ENCODE measurements around the gene COL8A2.

- TF ChIP-seq, protein P1, sequence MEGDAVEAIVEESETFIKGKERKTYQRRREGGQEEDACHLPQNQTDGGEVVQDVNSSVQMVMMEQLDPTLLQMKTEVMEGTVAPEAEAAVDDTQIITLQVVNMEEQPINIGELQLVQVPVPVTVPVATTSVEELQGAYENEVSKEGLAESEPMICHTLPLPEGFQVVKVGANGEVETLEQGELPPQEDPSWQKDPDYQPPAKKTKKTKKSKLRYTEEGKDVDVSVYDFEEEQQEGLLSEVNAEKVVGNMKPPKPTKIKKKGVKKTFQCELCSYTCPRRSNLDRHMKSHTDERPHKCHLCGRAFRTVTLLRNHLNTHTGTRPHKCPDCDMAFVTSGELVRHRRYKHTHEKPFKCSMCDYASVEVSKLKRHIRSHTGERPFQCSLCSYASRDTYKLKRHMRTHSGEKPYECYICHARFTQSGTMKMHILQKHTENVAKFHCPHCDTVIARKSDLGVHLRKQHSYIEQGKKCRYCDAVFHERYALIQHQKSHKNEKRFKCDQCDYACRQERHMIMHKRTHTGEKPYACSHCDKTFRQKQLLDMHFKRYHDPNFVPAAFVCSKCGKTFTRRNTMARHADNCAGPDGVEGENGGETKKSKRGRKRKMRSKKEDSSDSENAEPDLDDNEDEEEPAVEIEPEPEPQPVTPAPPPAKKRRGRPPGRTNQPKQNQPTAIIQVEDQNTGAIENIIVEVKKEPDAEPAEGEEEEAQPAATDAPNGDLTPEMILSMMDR (IDR thresholded peaks at IDR 0.05; ENCODE audit: insufficient read depth, low read length, poor library complexity, severe bottlenecking) = no peak
- no peak for TF ChIP-seq EZH2phosphoT487 (conservative IDR thresholded peaks at IDR 0.05; ENCODE audit: low read length)
Observed at GRCh38 chr1:36112823-36113222, 12.2 kb downstream of the COL8A2 start.
